Measurements from ENCODE around the gene NKD1. TPM values are rescaled to one million over a fixed set of nuclear protein-coding genes. Genes with fewer than 3 reads are reported as not detected.

The NKD1 gene
- total and polyA plus RNA-seq, 2 of the 8 experiments (the other 6 are each of a cell fraction or from before 2014, with no cell fraction given) = 0.70 to 4.5 TPM

- TF ChIP-seq CHD7 (IDR thresholded peaks at IDR 0.05; ENCODE audit: insufficient replicate concordance, low read length) = no peak
- TF ChIP-seq KDM4A (IDR thresholded peaks at IDR 0.05; ENCODE audit: low read depth, low read length, severe bottlenecking) = no peak
- no peak for TF ChIP-seq PHF8 (conservative IDR thresholded peaks at IDR 0.05; ENCODE audit: low read depth, low read length)
- TF ChIP-seq SIX5 (IDR thresholded peaks at IDR 0.05; ENCODE audit: low read depth, low read length) = no peak
- no peak for TF ChIP-seq CBX8 (IDR thresholded peaks at IDR 0.05; ENCODE audit: borderline replicate concordance, low read depth, low read length)
- TF ChIP-seq SAP30 (IDR thresholded peaks at IDR 0.05; ENCODE audit: insufficient read depth, insufficient replicate concordance, low read length) = no peak
- no peak for TF ChIP-seq POLR2AphosphoS5 (IDR thresholded peaks at IDR 0.05; ENCODE audit: low read depth, low read length)
- TF ChIP-seq JUND (IDR thresholded peaks at IDR 0.05; ENCODE audit: low read length) = no peak
- TF ChIP-seq EGR1 (IDR thresholded peaks at IDR 0.05; ENCODE audit: borderline replicate concordance, low read depth, low read length) = no peak
Observed at GRCh38 chr16:50516890-50517289, 31.3 kb upstream of the NKD1 start (continued).

Measured in H1 (cell line).